HEK293 (cell line): Measurements from ENCODE around the gene USP19.
A peak's percentile ranks its signal among the peaks of the same experiment; 100 is the strongest.

Source experiments
- CTCF ChIA-PET: fragments of 350-600 bp; formaldehyde crosslinking; extraction: SDS; loops from one replicate; lab custom pipeline; 2021; ENCODE audit warnings: antibody characterized with exemption; lab: Yijun Ruan, JAX
- POLR2A ChIA-PET: fragments of 300-600 bp; formaldehyde crosslinking; extraction: SDS; loops from one replicate; lab custom pipeline; 2020; ENCODE audit warnings: antibody characterized with exemption, inconsistent platforms; lab: Yijun Ruan, JAX
- H3K27ac ChIP-seq: fragments of 200-500 bp; sonication (Bioruptor generic); 2 replicates; pipeline ENCODE4 v1.5.1; 2014; ENCODE audit warnings: low read depth, low read length, control low read depth, inconsistent platforms; ENCODE audit errors: extremely low read depth
- H3K36me3 ChIP-seq, 2 experiments: fragments of 200-500 bp in 1 of 2; sonication (Bioruptor generic) in 1 of 2; 1 replicate in 1 of 2; 2 replicates in 1 of 2; pipeline ENCODE4 v1.5.1; 2014 to 2017; ENCODE audit warnings: inconsistent platforms in 2 of 2, low read length in 2 of 2; ENCODE audit not compliant: control insufficient read depth in 2 of 2, insufficient read depth in 1 of 2
- H3K4me1 ChIP-seq: fragments of 200-500 bp; sonication (Bioruptor generic); 2 replicates; pipeline ENCODE4 v1.5.1; 2014; ENCODE audit warnings: mild to moderate bottlenecking, low read length, inconsistent platforms; ENCODE audit not compliant: control insufficient read depth, insufficient read depth
- H3K4me3 ChIP-seq: 2 replicates; pipeline ENCODE4 v1.5.1; 2011; ENCODE audit warnings: low read depth, mild to moderate bottlenecking, control low read depth, low read length, moderate library complexity
- H3K9me3 ChIP-seq: fragments of 200-500 bp; sonication (Bioruptor generic); 2 replicates; pipeline ENCODE4 v1.5.1; 2014; ENCODE audit warnings: low read depth, low read length, inconsistent platforms; ENCODE audit not compliant: control insufficient read depth, insufficient read depth
- ATF2 ChIP-seq: fragments of 450-650 bp; formaldehyde crosslinking; IDR thresholded peaks from 2 replicates; pipeline ENCODE4 v1.5.1; 2016; ENCODE audit warnings: missing biosample characterization, missing genetic modification characterization, low read depth
- EGR2 ChIP-seq: fragments of 450-650 bp; formaldehyde crosslinking; IDR thresholded peaks from 2 replicates; pipeline ENCODE4 v1.5.1; 2016; ENCODE audit warnings: low read depth, missing biosample characterization, missing genetic modification characterization
- GLIS2 ChIP-seq: fragments of 450-650 bp; formaldehyde crosslinking; IDR thresholded peaks from 2 replicates; pipeline ENCODE4 v1.5.1; 2016; ENCODE audit warnings: missing biosample characterization, missing genetic modification characterization
- KLF1 ChIP-seq: fragments of 450-650 bp; formaldehyde crosslinking; IDR thresholded peaks from 2 replicates; pipeline ENCODE4 v1.5.1; 2016; ENCODE audit warnings: missing biosample characterization, missing genetic modification characterization
- KLF17 ChIP-seq: fragments of 450-650 bp; formaldehyde crosslinking; IDR thresholded peaks from 2 replicates; pipeline ENCODE4 v1.5.1; 2016; ENCODE audit warnings: missing biosample characterization, missing genetic modification characterization
- MZF1 ChIP-seq: fragments of 450-650 bp; formaldehyde crosslinking; IDR thresholded peaks from 2 replicates; pipeline ENCODE4 v1.5.1; 2017; ENCODE audit warnings: missing biosample characterization, missing genetic modification characterization, borderline replicate concordance
- PBX3 ChIP-seq: sonication (generic); formaldehyde crosslinking; IDR thresholded peaks from 2 replicates; pipeline ENCODE4 v1.8.1; 2022; ENCODE audit warnings: mild to moderate bottlenecking, moderate library complexity, missing genetic modification reagents
- SALL2 ChIP-seq: fragments of 450-650 bp; formaldehyde crosslinking; IDR thresholded peaks from 2 replicates; pipeline ENCODE4 v1.5.0; 2017; ENCODE audit warnings: missing biosample characterization, mild to moderate bottlenecking, missing genetic modification characterization, borderline replicate concordance
- SCRT1 ChIP-seq: fragments of 450-650 bp; formaldehyde crosslinking; IDR thresholded peaks from 2 replicates; pipeline ENCODE4 v1.5.1; 2016; ENCODE audit warnings: missing biosample characterization, missing genetic modification characterization, borderline replicate concordance
- TRIM28 ChIP-seq: IDR thresholded peaks from 2 replicates; pipeline ENCODE4 v1.6.1; 2011; ENCODE audit warnings: low read length, control low read depth, borderline replicate concordance
- YY1 ChIP-seq: fragments of 450-650 bp; formaldehyde crosslinking; IDR thresholded peaks from 2 replicates; pipeline ENCODE4 v1.5.1; 2018; ENCODE audit warnings: missing biosample characterization, missing genetic modification characterization
- YY2 ChIP-seq: fragments of 450-650 bp; formaldehyde crosslinking; IDR thresholded peaks from 2 replicates; pipeline ENCODE4 v1.5.1; 2016; ENCODE audit warnings: missing biosample characterization, missing genetic modification characterization
- ZBTB6 ChIP-seq: fragments of 450-650 bp; formaldehyde crosslinking; IDR thresholded peaks from 2 replicates; pipeline ENCODE4 v1.5.1; 2017; ENCODE audit warnings: missing biosample characterization, missing genetic modification characterization
- ZFP37 ChIP-seq: fragments of 450-650 bp; formaldehyde crosslinking; IDR thresholded peaks from 2 replicates; pipeline ENCODE4 v1.5.1; 2016; ENCODE audit warnings: missing biosample characterization, missing genetic modification characterization
- ZFP69B ChIP-seq: fragments of 450-650 bp; formaldehyde crosslinking; IDR thresholded peaks from 2 replicates; pipeline ENCODE4 v1.5.1; 2016; ENCODE audit warnings: missing biosample characterization, missing genetic modification characterization
- ZIC2 ChIP-seq: fragments of 450-650 bp; formaldehyde crosslinking; IDR thresholded peaks from 2 replicates; pipeline ENCODE4 v1.5.1; 2016; ENCODE audit warnings: missing biosample characterization, missing genetic modification characterization
- ZNF184 ChIP-seq: fragments of 450-650 bp; IDR thresholded peaks from 2 replicates; pipeline ENCODE4 v1.5.1; 2018; ENCODE audit warnings: missing biosample characterization, mild to moderate bottlenecking, missing genetic modification characterization
- ZNF24 ChIP-seq: fragments of 450-650 bp; formaldehyde crosslinking; IDR thresholded peaks from 2 replicates; pipeline ENCODE4 v1.5.1; 2016; ENCODE audit warnings: missing biosample characterization, missing genetic modification characterization
- ZNF248 ChIP-seq: fragments of 450-650 bp; formaldehyde crosslinking; IDR thresholded peaks from 2 replicates; pipeline ENCODE4 v1.5.1; 2017; ENCODE audit warnings: missing biosample characterization, missing genetic modification characterization
- ZNF350 ChIP-seq: fragments of 450-650 bp; formaldehyde crosslinking; IDR thresholded peaks from 2 replicates; pipeline ENCODE4 v1.5.0; 2017; ENCODE audit warnings: missing biosample characterization, mild to moderate bottlenecking, missing genetic modification characterization
- ZNF433 ChIP-seq: fragments of 450-650 bp; formaldehyde crosslinking; IDR thresholded peaks from 2 replicates; pipeline ENCODE4 v1.5.1; 2016; ENCODE audit warnings: missing biosample characterization, missing genetic modification characterization, low read depth
- ZNF501 ChIP-seq: fragments of 450-650 bp; formaldehyde crosslinking; IDR thresholded peaks from 2 replicates; pipeline ENCODE4 v1.5.1; 2016; ENCODE audit warnings: missing biosample characterization, missing genetic modification characterization
- ZNF521 ChIP-seq: fragments of 450-650 bp; formaldehyde crosslinking; IDR thresholded peaks from 2 replicates; pipeline ENCODE4 v1.5.1; 2017; ENCODE audit warnings: missing biosample characterization, mild to moderate bottlenecking, missing genetic modification characterization
- ZNF561 ChIP-seq: fragments of 450-650 bp; IDR thresholded peaks from 2 replicates; pipeline ENCODE4 v1.5.1; 2018; ENCODE audit warnings: missing biosample characterization, missing genetic modification characterization, borderline replicate concordance
- ZNF610 ChIP-seq: fragments of 450-650 bp; formaldehyde crosslinking; IDR thresholded peaks from 2 replicates; pipeline ENCODE4 v1.5.1; 2016; ENCODE audit warnings: missing biosample characterization, missing genetic modification characterization, borderline replicate concordance
- ZNF624 ChIP-seq: fragments of 450-650 bp; formaldehyde crosslinking; IDR thresholded peaks from 2 replicates; pipeline ENCODE4 v1.5.1; 2017; ENCODE audit warnings: missing biosample characterization, missing genetic modification characterization
- ZNF639 ChIP-seq: fragments of 450-650 bp; formaldehyde crosslinking; IDR thresholded peaks from 2 replicates; pipeline ENCODE4 v1.5.1; 2016; ENCODE audit warnings: missing biosample characterization, missing genetic modification characterization
- ZNF660 ChIP-seq: fragments of 450-650 bp; IDR thresholded peaks from 2 replicates; pipeline ENCODE4 v1.5.1; 2018; ENCODE audit warnings: missing biosample characterization, mild to moderate bottlenecking, missing genetic modification characterization
- ZXDB ChIP-seq: fragments of 450-650 bp; formaldehyde crosslinking; IDR thresholded peaks from 2 replicates; pipeline ENCODE4 v1.5.1; 2016; ENCODE audit warnings: missing biosample characterization, missing genetic modification characterization
- TF ChIP-seq, protein P1 (sequence below): fragments of 450-650 bp; formaldehyde crosslinking; IDR thresholded peaks from 2 replicates; pipeline ENCODE4 v1.5.1; 2016; ENCODE audit warnings: missing biosample characterization, missing genetic modification characterization

The USP19 gene

GRCh38 chr3:49093853-49094767, 26.5 kb downstream of the USP19 start, which contains the start of gene QRICH1:
Gene QRICH1, minus strand, starts transcription at chr3:49094071. Its CDS starts 17,054 bp downstream, at chr3:49077017.
- peaks cover 15 to 44% of the 10 kb centered on the region in 2 experiments for H3K36me3 ChIP-seq
- no peaks in the 10 kb centered on the region for H3K9me3 ChIP-seq
- POLR2A ChIA-PET = interaction anchor here (0.5 to 3.1 kb wide), 24 partner anchors 10 to 335 kb away, joined by 3 to 35 read pairs (median 6); partner anchors contain the start of genes GPX1, IMPDH2, LAMB2 and NDUFAF3
- peak within 1 kb of the TSS; percentile 93 for H3K4me3 ChIP-seq
- peaks cover 3% of the 10 kb centered on the region; the same call in 1 of the 2 replicates for H3K4me1 ChIP-seq
- CTCF ChIA-PET = interaction anchor here (0.6 to 3.3 kb wide), 9 partner anchors 10 to 445 kb away, joined by 3 to 8 read pairs (median 4); no protein-coding TSS in a partner anchor
- H3K27ac ChIP-seq = peak within 1 kb of the TSS; percentile 86
- TF ChIP-seq ZNF433 (no peak), EGR2 (tag by site-specific recombination) (peak; percentile 34; the same call in 1 of the 2 replicates), ZNF561 (tag by site-specific recombination) (peak; percentile 91), YY1 (tag by site-specific recombination) (peak; percentile 82), GLIS2 (tag by site-specific recombination) (peak; percentile 66), ZNF248 (no peak), ZNF639 (tag by site-specific recombination) (peak; percentile 53; the same call in 1 of the 2 replicates), ZNF24 (tag by site-specific recombination) (0 out of 2 replicates have a peak, but pooled peaks have one; percentile 28), ZBTB6 (tag by site-specific recombination) (peak; percentile 83), KLF17 (tag by site-specific recombination) (peak; percentile 61), ZNF184 (tag by site-specific recombination) (0 out of 2 replicates have a peak, but pooled peaks have one; percentile 36), ZNF501 (tag by site-specific recombination) (peak; percentile 54; the same call in 1 of the 2 replicates), ZNF610 (tag by site-specific recombination) (peak; percentile 62), SCRT1 (no peak), KLF1 (tag by site-specific recombination) (no peak), ZNF624 (tag by site-specific recombination) (no peak), ZFP37 (tag by site-specific recombination) (peak; percentile 59; the same call in 1 of the 2 replicates), TRIM28 (peak; percentile 90), ZIC2 (tag by site-specific recombination) (peak; percentile 49), ATF2 (tag by site-specific recombination) (no peak), ZNF660 (tag by site-specific recombination) (peak; percentile 87), ZNF521 (no peak), MZF1 (tag by site-specific recombination) (no peak), SALL2 (tag by site-specific recombination) (no peak), ZXDB (peak; percentile 69; the same call in 1 of the 2 replicates), YY2 (tag by site-specific recombination) (peak; percentile 82), ZNF350 (tag by site-specific recombination) (no peak), ZFP69B (tag by site-specific recombination) (peak; percentile 99), PBX3 (CRISPR knock-in tag) (0 out of 2 replicates have a peak, but pooled peaks have one; percentile 33)
- TF ChIP-seq, protein P1, sequence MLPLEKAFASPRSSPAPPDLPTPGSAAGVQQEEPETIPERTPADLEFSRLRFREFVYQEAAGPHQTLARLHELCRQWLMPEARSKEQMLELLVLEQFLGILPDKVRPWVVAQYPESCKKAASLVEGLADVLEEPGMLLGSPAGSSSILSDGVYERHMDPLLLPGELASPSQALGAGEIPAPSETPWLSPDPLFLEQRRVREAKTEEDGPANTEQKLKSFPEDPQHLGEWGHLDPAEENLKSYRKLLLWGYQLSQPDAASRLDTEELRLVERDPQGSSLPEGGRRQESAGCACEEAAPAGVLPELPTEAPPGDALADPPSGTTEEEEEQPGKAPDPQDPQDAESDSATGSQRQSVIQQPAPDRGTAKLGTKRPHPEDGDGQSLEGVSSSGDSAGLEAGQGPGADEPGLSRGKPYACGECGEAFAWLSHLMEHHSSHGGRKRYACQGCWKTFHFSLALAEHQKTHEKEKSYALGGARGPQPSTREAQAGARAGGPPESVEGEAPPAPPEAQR (tag by site-specific recombination) = 0 out of 2 replicates have a peak, but pooled peaks have one; percentile 16
